GM15510 (cell line): Measurements from ENCODE around the gene DENND4B.

Experiments
- POLR2A ChIP-seq: IDR thresholded peaks from 3 replicates; pipeline ENCODE4 v1.6.1; 2011; ENCODE audit warnings: borderline replicate concordance; ENCODE audit not compliant: insufficient read length; ENCODE audit errors: extremely low read depth

The DENND4B gene

DNA sequence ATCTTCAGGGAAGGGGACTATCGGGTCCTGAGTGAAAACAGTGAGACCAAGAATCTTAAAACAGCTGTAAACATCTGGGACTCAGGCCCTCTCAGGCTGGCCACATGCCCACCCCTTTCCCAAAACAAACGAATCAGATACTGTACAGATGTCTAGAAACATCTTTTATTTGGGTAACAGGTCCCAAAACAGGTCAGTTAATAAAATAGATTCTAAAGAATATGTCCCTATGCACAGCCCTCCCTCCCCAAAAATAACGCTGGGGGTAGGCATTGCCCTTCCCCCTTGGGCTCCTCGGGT, 12.4 kb upstream of the DENND4B start:
- TF ChIP-seq POLR2A, result no peak

DNA sequence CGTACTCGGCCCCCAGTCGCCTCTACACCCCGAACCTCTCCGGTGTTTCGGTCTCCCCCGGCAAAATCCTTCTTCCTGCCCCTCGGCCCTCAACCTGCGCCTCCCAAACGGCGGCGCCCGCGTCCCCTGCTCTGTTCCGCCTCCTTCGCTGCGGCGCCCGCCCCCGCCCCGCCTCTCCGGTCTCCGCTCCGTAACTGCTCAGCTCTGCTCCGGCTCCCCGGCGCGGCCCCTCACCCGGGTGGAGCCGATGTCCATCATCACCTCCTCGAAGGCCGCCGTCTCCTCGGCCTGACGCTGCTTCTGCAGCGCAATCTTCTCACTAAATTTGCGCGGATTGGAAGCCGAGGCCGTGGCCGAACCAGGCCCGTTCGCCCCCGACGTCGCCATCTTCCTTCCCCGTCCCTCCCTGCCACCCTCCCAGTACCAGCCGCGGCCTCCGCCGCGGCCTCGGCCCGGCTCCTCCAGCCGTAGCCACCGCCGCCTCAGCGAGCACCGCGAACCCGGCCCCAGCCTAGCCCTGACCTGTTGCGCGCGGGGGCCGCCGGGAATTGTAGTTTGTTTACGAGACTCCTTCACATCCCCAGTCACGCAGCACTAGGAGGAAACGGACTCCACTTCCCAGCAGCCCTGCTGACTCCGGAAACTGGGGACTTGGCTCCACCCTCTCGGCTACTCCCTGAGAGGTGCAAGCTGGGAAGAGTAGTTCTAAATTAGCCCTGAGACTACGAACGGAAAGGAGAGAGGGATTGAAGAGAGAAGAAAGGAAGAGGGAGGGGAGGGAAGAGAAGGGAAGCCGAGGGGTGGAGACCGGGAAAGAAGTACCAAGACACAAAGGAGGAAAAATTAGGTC, 11.8 kb upstream of the DENND4B start, which contains the start of gene CRTC2:
Gene CRTC2, minus strand, starts transcription at position 502 of the 850 bp plus-strand sequence. Its CDS starts 115 bp downstream, at position 387.
- TF ChIP-seq POLR2A, result peak; percentile 72

DNA sequence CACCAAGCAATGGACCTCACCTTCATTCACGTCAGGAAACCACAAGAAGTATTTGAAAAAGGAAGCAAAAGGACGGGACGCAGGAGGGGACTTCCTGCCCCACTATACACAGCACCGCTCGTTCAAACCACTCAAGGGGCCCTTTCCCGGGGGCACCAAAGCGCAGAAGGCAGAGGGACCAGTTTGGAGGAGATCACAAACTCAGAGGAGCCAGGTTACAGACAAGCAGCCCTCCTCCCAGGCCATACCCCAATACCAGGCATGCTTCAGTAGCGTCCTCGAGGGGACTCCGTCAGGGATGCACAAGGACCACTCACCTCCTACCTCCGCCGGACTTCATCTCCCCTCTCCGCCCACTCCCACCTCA, 11.2 kb upstream of the DENND4B start:
- TF ChIP-seq POLR2A, result no peak

DNA sequence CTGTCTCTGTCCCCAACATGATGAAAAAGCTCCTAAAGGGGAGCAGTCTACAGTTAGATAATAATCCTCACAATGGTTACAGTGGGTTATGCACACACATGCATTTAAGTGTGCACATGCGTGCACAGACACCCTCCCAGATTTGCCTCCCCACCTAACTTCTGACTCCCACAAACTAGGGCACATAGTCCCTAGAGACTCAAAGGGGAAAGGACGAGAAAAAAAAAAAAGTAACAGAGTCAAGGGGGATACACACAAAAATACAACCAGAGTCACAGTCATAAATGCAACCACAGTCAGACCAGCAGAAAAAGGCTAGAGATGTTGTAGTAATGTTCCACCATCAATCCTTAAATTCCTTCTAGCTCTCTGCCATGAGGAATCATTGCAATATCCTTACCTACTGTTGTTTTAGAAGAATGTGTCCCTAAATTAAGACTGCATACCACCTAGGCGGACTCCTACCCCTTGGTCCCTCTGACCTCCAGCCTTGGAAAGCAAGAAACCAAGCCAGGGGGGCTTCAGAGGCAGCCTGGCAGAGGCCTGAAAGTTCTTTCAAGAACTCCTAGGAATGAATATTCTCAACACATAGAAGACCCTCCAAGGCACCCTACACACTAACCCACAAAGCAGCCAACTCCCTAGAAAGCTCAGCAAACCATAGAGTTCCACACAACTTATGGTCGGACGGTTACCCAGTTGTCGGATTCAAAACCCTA, 10.6 kb upstream of the DENND4B start:
- TF ChIP-seq POLR2A, result no peak

DNA sequence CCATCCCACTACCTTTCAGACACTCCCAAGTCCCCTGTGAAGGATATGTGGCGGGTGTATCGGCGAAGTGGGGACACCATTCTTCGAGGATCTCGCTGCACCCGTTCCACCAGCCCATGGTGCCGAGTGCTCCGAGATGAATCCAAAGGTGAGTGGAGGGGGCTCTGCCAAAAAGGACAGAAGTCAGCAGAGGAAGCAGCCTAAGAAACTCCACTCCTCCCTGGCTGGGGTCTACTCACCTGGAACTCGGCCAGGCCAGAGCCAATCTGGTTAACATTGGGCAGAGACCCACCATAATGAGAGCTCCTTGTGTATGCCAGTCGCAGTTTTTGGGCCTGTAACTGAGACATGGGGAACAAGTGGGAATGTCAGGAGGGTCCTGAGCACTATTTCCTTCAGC, 8.3 kb upstream of the DENND4B start:
- no peak for TF ChIP-seq POLR2A

DNA sequence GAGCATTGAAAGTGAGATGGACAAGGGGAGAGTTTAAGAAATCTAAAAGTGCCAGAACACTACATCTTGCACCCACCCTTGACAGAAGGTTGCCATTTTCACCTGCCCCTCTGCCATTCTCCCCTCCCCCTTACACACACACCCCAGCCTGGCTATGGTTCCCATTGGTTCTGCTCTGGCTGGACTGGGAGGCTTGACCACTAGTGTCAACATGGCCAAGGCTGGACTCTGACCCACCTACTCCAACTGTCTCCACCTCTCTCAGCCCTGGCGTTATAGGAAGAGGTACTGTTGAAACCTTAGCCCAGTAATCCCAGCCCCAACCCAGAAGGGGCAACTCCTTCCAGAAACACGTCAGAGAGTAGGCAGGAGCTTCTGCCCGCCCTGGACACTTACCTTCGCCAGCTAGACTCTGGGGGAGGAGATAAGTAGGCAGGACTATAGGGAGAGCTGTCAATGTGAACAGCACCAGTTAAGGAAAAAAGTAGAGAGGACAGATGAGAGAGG, 7.4 kb upstream of the DENND4B start:
- TF ChIP-seq POLR2A, result no peak

DNA sequence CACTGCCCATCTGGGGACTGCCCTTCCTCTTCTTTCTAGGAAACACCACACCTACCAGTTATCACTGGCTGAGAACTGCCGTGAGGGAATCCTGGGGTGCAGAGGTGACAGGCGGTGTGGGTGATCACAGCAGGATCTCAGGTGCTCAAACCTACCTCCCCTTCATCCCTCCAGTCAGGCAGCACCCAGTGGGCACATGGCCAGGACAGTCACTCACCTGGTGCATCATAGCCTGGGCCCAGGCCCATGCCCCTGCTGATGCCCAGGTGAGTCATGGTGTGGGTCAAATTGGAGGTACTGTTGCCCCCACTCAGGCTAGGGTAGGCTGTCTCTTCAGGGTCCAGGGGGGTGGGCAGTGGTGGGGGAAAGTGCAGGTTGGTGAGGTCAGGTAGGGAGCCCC, 5.3 kb upstream of the DENND4B start:
- no peak for TF ChIP-seq POLR2A

DNA sequence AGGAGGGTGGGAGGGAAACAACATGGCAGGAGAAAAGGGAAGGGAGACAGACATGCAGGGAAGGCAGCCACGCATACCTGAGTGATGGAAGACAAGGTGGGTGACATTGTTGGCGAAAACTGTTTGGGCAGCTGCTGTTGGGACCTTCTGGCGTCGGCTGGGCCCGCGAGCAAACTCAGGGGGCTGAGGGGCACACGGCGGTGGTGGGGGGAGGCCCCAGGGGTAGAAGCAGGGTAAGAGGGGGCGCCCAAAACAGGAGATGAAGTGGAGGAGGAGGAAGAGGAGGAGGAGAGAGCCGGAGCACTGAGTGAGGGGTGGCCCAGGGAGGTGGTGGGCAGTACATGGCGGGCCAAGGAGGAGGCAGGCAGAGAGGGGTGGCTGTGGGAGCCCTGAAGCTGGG, 4.7 kb upstream of the DENND4B start:
- no peak for TF ChIP-seq POLR2A

DNA sequence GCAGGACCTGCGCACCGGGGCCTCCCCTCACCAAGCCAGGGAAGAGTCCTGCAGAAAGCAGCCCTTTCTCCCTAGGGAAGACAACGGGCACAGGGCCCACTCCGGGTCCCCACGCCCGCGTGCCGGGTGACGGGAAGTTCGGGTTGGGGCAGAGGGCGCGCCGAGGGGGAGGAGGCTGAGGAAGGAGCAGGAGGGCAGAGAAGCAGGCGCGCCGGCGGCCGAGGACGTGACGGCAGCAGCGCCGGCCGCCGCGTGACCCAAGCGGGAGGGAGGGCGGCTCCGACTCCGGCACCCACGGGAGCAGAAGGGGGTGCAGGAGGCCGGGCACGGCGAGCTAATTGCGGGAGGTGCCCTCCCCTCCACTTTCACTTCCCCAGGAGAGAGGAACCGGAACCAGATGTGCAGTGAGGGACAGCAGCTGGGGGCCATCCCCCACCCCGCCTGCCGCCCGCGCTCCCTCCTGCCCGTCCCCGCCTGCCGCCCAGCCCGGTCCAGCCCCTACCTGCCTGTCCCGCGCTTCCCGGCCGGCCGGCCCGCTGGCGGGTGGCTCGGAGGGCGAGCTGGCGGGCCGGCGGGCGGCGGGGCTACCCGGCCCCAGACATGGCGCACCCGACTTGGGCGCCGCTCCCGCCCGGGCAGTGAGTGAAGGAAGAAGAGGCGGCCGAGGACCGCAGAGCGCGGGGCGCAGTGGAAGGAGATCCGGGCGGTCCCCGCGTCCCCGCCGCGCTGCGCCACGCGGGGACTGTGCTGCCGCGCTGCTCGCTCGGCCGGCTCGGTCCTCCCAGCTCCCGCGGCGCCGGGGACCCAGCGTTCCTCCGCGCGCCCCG, 510 bp downstream of the DENND4B start:
- TF ChIP-seq POLR2A, result peak; percentile 66

DNA sequence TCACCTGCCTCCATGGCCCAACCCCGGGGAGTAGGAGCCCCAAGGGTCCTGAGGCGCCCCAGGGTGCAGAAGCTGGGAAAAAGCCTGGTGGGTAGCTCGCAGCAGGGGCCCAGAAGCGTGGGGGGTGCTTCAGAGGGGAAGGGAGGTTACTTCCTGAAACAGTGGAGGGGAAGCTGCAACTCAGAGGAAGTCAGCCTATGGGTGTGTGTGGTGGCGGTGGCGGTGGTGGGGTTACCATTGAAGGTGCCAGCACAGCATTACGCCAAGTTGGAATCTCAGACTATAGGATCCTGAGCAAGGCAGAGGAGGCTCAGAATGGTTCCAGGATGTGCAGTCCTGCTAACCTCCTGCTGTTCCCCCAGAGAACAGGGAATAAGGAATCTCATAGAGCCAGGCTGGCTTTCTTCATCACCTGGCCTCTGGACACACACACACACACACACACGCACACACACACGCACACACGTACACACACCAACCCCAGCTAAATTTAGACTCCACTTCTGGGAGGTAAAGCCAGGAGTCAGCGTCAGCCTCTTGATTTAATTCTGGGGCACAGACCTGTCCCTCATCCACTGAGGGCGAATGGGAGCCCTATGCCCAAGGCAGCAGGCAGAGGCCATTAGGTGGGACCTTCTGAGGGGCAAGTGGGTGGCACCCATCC, 1.3 kb downstream of the DENND4B start:
- TF ChIP-seq POLR2A, result peak; percentile 65

DNA sequence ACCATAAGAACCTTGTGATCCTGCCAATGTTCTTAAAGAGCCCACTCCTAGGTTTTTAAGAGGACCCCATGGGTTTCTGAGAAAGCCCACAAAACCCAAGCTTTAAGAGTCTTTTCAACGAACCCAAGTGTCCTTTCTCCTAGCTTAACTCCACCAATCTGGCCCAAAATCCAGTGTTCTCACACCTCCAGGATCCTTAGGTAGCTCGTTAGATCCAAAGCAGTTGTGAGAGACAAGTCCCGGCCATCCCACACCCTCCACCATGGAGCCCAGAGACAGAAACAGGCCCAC, 1.7 kb downstream of the DENND4B start:
- no peak for TF ChIP-seq POLR2A

DNA sequence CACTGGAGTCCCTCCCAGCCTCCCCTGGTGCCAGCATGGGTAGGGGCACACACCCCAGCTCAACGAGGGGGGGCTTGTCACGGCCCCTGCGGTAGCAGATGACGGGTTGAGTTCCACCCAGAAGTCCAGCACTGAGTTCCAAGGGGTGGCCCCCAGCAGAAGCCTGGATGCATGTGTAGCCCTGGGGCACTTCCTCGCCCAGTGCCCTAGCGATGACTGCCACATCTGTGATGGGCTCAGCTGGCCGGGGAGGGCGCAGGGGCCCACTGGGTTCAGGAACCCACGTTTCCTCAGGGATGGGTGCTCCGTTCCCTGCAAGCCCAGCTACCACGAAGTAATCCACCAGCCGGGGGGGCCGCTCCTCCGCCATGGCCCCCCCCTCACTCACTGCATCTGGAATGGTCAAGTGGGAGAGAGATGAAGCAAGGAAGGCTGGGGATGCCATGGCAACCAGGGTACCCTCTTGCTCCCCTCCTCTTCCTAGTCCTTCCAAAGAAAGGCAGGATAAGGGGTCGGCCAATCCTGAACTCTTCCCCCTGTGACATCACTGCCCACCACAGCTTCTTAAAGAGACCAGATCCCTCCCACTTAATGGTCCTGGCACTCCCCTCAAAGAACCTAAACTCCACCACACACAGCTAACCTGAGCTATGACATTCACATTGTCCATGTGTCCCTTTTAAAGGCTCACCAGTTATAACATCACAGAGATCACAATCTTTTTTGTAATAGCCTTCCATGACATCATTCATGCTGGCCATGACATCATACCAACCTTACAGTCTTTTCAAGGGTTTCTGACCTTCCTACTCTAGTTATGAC, 2.3 kb downstream of the DENND4B start:
- TF ChIP-seq POLR2A, result no peak

DNA sequence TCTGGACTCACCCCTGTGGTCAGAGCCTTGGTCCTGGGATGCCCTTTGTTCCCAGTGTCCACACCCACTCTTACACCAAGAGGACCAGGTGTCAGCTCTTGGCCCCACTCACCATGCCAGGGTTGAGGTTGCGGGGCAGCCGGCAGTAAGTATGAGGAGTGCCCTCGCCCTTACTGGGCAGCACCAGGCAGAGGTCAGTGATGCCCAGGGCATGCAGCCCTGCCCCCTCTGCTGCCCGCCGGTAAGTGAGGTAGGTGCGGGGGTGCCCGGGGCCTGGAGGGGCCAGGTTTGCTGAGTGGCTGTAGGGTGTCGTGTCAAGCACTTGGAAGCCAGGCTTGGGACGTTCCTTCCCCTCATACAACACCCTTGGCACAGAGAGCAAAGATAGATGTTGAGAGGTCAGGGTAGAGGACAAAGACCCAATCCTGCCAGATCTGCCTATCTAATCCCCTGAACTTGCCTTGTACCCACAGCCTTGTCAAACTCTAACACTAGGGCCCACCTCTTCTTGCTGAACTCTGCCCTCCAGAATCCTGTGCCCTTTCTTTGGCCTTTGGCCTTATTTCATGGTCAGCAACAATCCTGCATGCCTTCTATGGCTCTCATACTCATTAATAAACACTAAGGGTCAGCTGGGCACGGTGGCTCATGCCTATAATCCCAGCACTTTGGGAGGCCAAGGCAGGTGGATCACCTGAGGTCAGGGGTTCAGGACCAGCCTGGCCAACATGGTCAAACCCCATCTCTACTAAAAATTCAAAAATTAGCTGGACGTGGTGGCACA, 3.6 kb downstream of the DENND4B start:
- no peak for TF ChIP-seq POLR2A
